Measurements from ENCODE around the gene CELF4.
A peak's percentile ranks its signal among the peaks of the same experiment; 100 is the strongest.

Gene CELF4

DNA sequence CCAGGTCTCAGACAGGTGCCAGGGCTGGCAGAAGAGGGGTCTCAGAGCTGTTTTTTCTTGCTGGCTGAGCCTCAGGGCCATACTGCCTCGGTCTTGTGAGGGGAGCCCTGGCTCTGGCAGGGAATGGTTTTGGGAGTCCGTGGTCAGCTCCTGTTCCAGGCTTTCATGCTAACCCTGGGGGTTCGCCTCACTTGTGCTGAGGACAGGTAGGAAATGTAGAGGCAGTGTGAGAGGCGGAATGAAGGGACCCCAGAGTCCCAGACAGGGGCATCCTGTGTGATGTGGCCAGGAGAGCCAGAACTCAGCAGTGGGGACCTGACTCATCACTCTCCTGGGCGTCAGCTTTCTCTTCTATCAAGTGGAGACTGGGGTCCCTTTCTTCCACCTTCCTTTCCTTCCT lies 5.7 kb upstream of the CELF4 start:
- no peak for DNase-seq

DNA sequence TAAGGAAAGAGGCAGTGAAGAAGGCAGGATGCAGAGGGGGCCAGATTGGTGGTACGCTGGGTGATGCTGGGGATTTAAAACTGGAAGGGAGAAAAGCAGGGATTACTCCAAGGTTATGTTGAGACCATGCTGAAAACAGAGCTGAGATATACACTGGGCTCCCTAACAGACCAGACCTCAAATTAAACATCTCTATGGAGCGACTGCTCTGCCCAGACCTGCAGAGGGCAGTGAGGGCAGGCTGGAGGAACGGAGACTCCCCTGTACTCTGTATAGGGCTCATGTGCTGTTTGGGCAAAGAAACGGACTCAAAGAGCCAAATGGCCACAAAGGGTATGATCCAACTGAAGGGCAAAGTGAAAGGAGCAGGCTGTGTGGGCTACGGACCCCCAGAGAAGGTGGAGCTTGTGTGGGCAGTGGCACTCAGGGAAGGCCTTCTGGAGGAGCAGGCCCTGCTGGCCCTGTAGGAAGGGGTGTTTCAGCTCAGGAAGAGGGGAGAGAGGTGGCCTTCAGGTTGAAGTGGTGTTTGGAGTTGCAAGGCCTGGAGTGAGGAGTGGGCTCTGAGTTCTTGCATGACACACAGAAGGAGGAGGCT lies 4.8 kb upstream of the CELF4 start:
- DNase-seq = no peak

DNA sequence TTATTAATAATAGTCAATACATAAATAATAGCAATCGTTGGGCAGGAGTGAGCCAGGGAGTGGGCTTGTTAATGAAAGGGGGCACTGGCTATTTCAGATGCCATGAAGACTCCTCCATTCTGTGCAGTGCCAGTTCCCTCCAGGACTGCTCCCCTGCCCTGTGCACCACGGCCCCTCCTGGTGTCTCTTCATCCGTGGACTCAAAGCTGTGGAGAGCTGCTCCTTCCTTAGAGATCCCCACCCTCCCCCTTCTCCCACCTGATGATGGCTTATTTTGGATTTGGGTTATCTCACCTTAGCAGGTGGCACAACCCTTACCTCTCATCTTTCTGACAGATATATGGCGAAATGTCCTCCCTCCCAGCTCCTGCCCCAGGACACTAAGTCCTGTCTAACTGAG lies 3.1 kb upstream of the CELF4 start:
- DNase-seq = no peak

DNA sequence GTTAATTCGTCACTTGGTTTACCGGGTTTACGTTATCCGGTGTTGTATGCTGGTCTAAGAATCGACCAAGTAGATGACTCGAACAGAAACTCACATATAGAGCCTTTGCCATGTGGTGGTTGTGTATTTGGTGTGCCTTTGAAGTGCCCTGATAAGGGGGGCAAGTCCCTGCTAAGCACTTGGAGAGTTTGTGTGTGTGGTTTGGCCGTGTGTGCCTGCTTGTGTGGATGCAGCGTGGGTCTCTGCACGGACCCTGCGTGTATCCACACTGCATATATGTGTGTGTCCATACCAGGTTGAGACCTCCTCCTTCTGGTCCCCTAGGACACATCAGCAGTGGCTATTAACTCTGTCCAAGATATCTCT lies 2.4 kb upstream of the CELF4 start:
- no peak for DNase-seq

DNA sequence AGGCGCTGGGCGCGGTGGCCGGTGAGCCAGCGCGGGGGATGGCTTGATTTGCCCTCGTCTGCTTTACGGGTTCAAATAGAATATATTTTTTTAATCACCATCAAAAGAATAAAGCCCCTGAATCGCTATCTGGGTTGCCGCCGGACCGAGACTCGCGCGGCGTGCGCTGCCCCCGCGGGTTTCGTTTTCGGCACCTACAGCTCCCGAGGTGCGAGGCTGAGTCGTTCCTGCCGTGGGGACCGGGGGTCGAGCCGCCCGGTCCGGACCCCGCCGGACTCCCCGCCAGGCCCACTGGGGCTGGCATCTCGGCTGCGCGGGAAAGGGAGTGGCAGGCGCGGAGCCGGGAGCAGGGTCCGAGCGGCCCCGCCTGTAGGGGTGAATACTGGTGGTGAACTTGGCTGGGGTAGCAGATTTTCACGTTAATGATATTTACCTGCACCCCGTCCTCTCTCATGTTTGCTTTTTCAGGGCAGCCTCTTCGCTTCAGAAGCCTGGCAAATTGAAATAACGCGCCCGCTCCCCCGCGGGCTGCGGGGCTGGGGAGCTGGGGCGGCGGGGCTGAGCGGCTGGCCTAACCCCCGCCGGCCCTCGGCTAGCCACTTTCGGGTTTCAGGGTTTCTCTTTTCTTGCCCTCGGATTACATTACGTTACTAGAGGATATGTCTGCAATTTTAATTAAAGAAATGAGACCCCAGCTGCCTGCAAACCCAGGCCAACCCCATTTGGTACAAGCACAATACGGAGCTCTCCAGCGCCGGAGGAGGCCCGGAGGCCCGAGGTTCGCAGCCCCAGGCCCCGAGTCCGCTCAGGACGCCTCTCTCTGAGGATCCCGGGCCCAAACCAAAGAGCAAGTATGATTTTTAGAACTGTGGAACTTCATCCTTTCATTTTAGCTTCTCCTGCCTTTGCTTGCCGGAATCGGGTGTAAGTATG lies 1.7 kb upstream of the CELF4 start:
- DNase-seq = no peak

DNA sequence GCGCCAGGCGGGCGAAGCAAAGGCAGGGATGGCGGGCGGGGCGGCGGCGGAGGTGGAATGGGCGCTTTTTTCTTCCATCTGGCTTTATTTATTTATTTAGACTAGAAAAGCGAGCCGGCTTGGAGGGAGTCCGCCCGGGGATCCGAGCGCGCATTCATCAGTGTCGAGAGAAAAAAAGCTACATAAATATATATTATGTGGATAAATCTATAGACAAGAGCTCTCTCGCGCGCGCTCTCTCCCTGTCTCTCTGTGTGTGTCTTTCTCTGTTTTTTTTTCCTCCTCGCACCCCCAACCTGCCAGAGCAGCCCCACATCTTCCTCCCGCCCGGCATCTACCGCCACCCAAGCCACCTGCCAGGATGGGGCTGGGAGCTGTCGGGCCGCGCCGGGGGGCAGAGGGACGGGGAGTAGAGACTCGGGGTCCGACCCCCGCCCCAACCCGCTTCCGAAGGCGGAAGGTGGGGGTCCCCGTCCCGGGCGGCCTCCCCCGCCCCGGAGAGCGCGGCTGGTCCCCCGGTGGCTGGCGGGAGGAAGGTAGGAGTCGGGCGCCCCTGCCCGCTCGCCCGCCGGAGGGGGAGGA lies 972 bp upstream of the CELF4 start:
- peak; percentile 39 for DNase-seq

DNA sequence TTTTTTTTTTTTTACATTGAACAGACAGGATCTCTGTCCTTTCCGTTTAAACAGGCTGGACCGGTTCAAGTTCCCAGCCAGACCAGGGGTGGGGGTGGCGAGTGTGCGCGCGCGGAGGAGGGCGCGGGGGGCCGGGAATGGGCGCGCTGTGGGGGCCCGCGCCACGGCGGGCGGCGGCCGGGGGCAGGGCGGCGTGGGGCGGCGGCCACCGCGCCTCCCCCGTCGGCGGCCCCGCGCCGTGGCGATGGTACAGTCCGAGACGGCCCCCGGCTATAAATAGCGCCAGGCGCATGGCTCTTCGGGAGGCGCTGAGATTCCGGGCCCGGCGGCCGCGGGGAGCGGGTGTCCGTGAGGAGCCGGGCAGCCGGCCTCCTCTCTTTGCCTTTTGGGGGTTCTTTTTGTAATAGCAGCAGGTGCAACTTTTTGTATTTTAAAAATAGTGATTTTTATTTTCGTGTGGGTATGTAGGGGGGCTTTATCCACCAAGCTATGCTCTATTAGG lies 430 bp upstream of the CELF4 start:
- DNase-seq = peak; percentile 39

DNA sequence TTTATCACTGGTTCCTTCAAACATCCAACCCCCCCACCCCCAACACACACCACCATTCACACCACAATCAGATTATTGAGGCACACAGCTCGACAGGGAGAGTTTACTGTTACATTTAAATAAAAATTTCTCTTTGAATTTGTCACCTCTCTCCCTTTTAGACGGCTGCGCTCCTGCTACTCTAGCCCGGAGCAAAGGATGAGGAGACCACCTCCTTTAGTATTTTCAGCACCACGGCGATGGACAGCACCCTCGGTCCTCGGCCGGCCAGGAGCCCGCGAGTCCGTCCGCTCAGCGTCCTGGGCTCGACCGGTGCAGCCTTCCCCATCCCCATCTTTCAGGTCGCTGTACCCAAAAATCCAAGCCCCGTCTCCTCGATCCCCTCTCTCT lies 892 bp downstream of the CELF4 start:
- no peak for DNase-seq

DNA sequence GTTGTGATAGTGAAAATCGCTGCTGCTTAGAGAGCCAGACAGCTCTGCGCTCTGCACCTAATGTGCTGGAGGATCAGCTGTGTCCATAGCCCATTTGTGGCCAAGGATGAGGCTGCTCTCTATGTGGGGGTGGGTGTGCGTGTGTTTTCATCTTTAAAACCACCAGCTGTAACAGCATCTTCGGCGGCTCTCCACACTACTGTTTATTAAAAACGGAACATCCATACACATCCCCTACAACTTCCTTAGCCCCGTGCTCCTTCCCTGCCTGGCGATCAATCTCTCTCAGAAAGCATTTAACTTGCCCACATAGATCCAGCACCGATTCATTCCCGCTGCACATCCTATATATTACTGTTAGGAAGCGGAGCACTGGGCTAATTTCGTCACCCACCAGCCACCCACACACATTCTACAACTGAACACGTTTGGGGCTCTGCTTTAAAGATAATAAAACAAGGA lies 1.6 kb downstream of the CELF4 start:
- DNase-seq = no peak

DNA sequence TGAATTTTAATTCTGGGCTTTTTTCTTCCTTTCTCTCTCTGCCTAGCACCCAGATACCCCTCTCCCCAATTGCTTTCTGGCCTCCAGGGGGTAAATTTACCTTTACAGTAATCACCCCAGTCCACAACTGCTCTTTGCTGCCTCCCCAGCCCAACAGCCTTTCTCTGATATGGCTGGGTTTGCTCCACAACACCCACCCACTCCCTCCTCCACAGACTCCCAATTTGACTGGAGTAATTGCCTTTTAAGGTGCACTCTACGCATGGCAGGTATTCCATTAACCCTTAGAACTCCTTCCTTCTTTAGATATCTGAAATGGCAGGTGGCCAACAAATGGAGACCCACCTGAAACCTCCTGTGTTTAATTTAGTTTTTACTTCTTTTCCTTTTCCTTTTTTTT lies 3.6 kb downstream of the CELF4 start:
- no peak for DNase-seq

DNA sequence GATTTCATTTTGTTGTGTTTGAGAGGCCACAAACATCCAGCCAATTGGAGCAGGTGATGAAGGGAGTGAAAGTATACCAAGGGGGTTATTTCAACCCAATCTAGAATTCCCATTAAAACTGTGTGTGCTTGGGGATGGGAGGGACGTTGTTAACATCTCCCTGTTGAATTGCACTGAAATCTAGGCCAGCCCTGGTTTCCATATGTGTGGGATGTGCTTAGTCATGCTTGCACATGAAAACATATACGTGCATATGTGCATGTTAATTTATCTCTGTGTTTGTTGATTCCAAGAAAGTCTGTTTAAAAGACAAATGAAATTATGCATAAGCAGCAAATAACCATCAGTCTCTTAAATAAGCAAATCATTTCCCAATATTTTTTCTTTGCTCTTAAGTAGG lies 5.6 kb downstream of the CELF4 start:
- DNase-seq = no peak

DNA sequence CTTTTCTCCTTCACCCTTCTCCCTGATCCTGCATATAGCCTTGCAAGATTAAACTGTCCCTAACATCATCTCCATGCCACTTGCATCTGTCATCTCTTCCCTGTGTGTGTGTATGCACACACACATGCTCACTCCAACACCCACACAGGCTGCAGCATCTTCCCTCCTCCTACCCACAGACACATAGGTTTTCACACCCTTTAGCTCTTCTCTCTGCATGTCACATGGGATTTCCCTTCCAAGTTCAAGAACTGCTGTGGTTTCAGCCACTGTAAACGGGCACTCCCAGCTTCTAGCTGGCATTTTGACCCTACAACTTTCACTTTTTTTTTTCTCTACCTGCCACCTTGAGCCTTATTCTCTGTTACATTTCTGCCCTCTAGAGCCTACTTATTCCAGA lies 6.4 kb downstream of the CELF4 start:
- DNase-seq = no peak

DNA sequence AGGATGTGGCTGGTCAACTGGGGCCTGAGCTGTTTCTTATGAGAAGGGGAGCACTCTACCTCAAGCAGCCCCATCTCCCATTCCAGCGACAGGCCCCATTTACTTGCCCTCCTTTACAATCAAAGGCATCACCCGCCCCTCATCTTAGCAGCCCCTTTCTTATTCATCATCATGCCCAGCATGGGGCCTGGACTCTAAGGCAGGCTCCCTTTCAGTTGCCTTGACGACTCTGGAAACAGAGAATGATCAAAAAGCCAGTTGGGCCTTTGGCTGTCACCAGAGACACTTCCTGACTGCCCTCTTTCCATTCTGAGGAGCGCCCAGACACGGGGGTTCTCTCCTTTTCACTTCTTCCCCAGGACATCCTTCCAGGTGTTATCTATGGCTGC lies 11.2 kb downstream of the CELF4 start:
- DNase-seq = no peak

DNA sequence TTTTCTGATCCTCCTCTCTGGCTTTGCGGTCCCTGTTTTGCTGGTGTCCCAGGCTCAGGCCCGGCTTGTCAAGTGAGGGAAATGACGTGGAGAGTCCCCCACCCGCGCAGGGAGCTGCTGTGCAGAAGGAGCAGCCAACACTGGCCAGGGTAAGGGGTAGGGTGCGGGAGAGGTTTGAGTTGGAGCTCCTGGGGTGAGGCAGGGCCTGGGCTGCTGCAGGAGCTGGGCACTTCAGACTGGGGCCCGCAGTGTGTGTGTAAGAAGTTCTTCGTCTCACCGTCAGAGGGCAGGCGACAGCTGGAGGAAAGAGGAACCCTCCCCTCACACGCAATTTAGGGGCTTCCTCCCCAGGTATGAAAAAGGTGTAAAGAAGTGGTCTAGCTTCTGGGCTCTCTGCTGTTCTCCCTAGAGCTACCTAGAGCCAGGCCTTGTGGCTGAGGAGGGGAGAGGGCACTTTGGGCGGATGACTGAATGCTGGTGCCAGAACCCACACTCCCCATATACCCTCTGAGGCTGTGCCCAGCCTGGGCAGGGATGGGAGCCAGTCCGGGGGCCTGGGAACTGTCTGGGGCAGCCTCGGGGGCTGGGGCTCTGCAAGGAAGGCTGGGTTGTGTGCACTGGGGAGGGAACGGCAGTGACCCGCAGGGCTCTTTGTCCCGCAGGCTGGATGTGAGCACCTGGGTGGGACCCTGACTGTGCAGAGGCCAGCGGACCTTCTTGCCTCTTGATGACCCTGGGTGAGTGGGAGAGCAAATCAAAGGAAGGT lies 11.8 kb downstream of the CELF4 start:
- no peak for DNase-seq

DNA sequence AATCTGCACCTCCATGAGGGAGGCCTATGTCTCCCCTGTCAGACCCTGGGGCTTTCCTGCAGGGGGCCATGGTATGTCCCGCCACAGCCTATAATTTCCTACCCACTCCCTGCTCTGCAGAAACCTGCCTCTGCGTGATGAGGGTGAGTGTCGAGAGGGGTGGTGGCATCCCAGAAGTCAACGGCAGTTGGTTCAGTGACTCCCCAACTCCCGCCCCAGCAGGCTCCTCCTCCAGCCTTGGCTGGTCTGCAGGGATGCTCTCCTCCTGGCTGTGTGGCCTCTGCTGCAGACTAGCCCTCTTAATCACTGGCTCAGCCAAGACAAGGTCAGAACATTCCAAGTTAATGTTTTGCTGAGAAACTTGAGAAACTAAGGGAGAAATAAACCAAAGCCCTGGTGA lies 13.3 kb downstream of the CELF4 start:
- no peak for DNase-seq

DNA sequence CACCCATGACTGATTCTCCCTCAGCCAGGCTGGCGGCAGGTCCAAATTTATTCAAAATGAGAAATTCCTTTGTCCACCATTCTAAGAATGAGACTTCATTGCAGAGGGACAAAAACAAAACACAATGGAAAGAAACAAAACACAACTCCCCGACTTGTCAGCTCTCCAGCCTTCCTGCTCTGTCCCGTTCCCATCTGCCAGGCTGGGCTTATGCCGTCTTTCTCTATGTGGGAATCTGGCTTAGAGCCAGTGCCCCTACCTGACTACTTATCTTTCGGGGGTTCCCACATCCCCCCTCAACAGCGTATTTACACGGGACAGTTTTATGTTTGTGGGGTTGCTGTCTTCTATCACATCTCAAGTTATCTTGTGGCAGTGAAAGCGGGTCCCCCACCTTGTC lies 13.8 kb downstream of the CELF4 start:
- no peak for DNase-seq

DNA sequence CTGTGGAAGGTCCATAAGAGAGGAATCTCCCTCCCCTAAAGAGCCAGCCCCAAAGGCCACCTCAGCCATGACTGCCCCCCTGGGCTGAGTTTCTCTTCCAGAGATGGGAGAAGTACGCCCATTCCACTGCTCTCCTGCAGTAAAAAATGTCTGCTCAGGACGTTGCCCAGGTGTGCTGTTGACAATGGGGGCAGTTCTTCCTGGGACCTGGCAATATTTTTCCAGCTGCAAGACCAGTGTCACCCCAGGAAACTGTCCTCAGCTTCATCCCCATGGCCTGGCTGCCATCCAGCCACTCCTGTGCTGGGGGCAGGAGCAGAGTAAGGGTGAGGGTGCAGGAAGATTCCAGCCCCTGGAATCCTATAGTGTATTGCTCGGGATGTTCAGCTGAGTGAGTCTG lies 14.3 kb downstream of the CELF4 start:
- no peak for DNase-seq

DNA sequence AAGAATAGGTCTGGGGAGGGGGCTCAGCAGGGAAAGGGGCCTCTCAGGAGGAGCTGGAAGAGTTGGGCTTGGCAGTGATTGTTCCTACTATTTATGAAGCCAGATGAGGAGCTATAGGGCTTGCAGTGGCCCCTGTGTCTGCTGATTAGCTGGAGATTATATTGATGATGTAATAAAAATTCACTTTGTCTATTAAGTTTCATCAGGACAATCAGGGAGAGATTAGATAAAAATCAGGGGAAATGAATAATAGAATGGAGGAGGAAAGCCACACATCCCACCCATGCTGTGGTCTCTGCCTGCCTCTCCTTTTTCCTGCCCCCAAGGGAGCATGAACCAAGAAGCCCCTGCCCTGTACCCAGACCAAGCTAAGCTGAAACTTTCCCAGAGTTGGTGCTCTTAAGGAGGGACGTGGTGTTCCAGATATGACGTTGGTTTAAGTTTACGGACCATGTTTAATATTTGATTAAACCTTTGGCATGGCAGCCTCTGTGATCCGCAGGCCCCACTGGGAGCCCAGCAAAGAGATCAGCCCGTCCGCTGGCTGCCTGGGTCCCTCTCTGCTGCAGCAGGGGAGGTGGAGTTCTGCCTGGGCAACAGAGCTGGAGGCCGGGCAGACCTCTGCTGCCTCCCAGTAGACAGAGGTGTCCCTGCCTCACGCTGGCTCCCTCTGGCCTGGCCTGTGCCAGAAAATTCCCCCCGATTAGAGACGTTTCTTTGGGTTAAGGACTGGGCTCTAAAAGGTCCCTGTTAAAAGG lies 15.3 kb downstream of the CELF4 start:
- no peak for DNase-seq

DNA sequence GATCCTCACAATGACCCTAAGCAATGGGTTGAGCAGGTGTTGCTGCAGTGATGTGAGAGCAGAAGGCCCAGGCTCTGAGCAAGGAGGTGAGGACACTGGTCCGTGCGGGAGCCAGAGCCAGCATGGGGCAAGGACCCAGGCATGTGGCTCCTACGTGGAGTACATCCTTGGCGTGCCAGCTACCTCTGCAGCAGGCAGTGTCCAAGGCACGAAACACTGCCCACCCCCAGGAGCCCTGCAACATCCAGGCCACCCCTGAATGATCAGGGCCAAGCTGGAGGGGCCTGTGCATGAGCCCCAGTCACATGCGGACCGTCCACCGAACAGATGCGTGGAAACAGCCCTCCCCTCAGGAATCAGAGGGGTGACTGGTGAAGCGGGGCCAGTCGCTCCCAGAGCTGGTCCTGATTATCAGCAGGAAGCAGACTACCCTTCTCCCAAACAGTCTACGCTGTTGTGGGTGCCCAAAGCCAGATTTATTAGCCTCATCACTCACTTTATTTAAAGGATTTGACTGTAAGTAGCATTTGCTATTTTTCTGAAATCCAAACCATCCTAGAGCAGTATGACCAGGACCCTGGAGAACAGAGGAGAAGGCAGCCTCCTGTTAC lies 16.8 kb downstream of the CELF4 start:
- no peak for DNase-seq

DNA sequence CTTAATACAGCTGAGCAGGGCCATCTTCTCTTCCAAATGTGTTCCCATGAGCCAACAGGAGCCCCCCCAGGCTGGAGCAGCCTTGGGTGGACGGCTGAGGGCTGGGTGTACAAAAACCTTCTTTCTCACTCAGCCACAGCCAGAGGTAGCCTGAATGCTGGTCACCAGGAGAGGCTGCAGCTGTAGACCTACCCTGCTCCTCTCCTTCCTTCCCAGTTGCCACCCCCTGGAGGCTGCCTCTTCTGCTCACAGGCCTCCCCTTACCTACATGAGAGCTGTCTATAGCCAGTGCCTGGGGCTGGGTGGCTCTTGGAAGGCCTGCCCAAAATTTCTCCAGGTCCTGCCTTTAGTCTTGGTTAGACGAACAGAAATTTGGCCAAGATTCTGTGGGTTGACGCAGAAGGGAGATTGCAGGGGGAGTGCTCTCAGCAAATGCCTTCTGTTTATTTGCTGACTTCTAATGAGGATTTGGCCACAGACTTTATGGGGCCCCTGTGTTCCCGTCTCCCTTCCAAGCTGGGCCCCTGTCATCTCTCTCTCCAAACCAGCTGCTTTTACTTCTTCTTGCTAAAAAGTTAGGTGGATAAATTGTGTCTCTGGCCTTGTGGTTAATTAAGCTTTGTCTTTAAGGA lies 18.3 kb downstream of the CELF4 start:
- no peak for DNase-seq

DNA sequence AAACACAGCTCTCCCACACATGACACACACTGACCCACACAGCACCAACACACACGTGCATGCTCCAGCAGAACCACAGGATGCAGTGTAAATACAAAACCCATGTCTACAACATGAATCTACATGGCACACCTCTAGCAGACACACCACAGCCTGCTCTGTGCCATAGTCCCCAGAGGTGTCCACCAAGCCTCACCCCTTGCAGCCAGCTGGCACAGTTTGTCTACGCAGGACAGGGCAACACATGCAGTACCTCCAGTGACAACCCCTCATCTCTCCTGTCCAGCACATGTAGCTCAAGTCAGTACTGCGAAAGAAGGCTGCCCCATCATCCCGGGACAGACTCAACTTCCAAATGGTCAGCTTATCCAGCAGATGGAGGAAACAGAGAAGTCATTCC lies 18.9 kb downstream of the CELF4 start:
- DNase-seq = no peak

DNA sequence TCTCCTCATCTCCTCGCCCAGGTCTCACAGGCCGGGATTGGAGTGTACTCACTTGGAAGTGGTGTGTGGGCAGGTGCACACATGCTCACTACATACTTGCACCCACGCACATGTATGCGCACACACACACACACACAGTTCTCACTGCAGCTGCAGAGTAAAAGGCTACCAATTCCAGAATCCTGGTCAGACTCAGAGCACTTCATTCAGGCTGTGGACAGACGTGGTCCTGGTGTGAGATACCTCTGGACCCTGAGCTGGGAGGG lies 19.4 kb downstream of the CELF4 start:
- no peak for DNase-seq

Data from DMS 273 treated with DMSO at 0.1 percent for 48 hours (cell line).